NCI-H2171 treated with DMSO at 0.1 percent for 48 hours (cell line): ENCODE results near the gene SCUBE2.

Experiments
- DNase-seq: peaks from one replicate; lab custom pipeline; 2025; lab: John Stamatoyannopoulos, UW

The SCUBE2 gene

DNA sequence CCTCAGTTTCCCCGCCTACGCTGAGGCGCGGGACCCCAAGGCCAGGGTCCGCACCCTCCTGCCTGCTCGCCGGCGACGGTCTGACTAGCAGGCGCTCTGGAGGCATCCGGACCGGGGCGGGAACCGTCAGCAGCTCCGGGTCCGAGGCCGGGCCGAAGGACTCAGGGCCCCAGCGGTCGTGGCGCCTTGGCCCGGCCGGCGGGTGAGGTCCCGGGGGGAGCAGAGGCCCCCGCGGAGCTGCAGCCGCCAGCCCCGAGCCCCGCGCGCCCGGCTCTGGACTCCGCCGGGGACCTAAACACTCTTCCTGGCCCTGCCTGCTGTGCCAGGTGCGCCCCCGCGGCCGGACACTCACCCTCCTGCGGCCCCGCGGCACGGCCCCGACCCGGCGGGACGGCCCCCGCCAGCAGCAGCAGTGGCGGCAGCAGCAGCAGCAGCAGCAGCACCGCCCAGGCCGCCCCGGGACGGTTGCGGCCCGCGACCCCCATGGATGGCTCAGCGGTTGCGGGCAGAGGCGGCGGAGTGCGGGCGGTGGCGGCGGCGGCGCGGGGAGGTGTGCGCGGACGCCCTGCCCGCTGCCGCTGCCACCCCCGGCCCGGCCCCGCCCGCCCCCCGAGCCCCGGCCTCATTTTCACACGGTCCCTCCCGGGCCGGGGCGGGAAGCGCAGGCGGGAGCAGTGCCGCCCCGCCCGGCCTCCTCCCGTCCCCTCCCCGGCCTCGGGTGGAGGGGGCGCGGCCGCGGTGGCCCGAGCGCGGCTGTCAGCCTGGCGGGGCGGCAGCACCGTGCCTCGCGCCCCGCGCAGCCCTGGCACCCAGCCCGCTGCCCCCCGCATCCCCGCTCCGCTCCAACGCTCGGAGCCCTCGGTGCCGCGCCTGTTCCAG is at the start of gene SCUBE2:
Gene SCUBE2 (minus strand): TSS at position 556 of the 879 bp plus-strand sequence. CDS start 71 bp downstream, at position 485.
- no peak for DNase-seq

DNA sequence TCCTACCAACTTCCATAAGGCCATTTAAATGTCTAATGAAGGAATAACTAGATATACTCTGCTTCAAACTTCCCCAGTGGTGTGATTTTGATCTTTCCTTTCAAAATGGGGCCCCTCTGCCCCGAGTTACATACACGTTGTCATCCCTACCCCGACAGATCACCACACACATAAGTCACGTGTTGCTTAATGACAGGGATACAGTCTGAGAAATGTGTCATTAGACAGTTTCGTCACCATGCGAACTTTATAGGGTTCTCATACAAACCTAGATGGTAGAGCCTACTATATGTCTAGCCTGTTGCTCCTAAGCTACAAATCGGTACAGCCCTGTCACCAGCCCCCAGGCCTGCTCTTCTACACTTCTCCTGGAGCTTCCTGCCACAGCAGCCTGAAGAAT is 49.8 kb upstream of the SCUBE2 start:
- no peak for DNase-seq

DNA sequence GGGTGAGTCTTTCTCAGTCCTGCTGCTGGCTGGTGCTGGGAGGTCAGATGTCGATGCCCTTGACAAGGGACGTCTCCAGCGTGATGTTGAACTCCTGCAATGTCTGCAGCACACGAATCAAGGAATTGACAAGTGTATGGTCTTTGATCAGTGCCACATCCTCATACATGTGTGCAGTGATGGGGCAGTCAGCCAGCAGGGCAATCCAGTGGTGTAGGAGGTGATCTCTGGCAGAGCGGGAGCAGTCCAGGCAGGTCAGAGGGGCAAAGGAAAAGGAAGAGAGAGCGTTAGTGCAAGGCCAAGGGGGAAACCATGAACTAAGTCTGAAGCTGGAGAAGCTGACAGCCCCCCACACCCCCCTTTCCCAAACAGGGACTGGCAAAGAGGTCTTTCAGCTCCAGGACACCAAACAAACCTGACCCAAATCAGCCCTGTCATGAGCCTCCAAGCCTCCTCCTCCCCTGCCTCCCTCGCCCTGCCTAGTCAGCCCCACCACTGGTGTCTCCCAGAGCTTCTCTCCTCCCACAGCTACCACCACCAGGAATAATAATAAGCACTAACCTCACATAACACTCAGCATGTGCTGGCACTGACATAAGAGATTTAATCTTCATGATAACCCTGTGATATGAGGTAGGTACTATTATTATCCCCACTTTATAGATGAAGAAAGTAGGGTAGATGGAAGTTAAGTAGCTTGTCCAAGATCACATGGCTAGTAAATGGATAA is 48.4 kb upstream of the SCUBE2 start:
- no peak for DNase-seq

DNA sequence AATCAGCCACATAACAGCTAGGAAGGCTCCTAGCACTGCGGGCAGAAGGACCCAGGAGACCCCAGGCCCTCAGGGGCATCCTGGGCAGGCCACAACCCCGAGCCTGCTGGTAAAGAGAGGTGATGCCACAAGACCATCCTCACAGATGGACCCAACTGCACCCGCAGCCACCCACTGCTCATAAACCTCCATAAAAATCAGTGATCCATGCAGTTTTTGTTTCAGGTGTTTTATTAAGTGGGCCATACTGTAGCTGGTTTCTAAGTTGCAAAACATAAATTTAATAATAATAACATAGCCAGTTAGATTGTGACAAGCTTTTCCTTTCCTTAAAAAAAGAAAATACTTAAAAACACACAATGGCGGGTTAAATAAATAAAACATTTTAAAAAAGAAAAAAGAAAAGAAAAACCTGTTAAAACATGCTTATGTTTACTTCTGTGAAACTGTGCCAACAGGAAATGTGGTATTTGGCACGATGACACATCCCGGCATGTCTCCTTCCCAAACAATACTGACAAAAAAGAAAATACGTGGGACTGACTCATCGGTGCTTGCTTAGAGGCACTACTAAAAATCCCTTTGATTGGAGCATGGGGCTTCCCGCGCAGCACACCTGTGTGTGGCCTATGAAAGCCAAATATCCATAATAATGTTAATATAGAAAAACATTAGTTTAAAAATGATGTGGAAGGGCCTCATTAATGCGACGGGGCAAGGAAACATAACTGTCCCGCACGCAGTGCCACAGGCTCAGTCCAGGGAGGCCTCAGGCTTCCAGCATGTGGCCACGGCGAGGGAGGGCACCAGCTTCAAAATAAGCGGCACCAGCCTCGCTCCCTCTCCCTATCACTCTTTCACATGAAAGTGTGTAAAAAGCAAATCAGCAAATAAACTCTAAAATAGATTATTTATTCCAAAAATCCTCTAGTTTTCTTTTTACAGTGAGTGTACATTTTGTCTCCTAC is 47.5 kb upstream of the SCUBE2 start:
- DNase-seq: peak; percentile 80

DNA sequence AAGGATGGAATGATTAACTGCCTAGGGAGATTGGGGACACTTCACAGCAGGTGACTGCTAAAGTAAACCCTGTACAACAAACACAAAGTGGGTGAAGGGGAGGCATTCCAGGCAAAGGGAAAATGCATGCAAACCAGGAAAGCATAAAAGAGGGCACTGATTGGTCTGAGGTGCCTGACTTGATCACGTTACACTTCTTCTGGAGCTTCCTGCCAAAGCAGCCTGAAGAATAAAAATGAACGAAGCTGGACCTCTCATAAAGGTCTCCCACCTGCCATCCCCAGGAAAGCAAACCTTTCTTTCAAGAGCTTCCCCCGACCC is 46.7 kb upstream of the SCUBE2 start:
- no peak for DNase-seq

DNA sequence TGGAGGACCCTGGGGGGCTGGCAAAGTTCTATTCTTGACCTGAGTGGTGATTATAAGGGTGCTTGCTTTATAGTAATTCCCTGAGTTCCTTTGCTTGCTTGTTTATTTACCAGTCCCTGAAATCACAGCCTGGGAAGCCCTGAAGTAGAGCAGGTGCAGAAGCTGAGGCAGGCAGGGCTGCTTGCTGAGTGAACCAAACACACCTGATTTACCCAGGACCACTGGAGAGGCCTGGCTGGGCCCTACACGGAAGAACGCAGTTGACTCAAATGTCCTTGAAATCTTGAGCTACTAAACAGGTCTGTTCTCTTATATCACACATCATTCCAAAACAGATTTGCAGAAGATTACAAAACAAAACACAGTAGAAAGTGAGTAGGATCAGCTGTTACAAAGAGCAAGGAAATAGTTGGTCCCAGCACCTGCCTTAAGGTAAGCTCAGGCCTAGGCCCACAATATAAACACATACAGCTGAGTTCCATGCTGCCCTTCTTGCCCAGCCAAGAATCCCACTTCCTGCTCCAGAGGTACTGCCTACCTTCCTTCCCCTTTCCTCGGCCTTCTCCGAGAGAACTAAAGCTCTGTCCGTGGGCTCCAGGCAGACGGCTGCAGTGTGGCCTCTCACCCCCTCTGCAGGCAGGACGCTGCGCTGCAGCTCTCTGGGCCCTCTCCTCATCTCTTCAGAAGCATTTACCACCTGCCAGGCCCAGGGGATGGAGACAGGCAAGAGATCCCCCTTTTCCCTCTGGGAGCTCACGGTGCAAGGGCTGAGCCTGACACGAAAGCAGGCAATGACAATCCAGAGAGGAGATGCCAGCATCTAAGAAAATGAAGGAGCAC is 46.1 kb upstream of the SCUBE2 start:
- peak; percentile 88 for DNase-seq

DNA sequence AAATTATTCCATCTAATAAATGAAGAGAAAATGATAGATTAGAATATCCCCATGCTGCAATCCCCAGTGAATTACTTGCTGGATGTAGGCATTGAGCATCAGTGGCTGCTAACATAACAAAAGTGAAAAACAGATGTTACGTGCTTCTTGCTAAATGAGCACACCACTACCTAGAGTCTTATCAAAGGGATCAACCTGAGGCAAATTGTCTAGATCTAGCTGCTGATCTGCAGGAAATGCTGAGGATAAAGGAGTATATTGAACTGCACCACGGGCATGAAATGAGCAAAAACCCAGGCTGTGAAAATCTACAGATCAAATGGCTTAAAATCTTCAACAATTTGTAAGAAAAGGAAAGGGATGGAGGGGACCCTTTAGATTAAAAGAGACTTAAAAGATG is 45.3 kb upstream of the SCUBE2 start:
- DNase-seq: no peak

DNA sequence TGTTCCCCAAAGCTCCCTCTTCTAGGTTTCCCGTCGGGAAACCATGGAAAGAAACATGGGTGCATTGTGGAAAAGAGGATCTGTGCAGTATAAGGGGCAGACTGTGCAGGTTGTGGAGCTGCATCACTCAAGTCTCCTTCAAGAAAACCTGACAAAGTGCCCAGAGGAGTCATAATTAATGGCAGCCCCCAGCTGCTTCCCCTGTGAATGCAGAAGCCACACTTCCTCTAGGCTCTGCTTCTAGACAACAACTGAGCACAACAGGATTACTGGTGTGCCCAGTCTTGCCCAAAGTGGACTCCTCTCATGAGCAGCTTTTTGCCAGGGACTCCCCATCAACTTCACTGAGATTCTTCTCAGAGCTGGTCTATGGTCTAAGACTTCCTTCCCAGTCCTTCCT is 42.6 kb upstream of the SCUBE2 start:
- DNase-seq: no peak

DNA sequence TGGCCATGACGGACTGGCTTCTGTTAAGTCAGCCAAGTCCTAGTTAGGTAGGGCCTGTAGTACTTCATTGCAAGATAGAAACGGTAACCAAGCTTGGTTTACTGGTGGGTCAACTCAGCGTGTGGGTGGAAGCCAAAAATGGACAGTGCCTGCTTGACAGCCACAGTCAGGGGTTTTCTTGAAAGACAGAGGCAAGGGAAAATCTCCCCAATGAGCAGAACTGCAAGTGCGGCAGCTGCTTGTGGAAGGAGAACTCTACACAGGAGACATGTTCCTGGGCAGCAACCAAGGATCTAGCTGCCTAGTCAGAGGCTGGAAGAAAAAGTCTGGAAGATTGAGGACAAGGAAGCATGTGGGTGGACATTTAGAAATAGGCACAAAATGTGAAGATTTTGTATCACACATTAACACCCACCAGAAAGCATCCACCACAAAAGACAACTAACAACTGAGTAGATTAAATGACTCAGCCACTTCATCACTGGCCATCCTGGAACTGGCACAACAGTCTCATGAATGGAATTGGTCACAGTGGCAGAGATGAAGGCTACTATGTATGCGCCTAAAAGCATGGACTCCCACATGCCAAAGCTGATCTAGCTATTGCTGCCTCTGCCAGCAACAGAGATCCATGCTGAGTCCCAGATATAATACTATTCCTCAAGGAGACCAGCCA is 40.9 kb upstream of the SCUBE2 start:
- DNase-seq: no peak

DNA sequence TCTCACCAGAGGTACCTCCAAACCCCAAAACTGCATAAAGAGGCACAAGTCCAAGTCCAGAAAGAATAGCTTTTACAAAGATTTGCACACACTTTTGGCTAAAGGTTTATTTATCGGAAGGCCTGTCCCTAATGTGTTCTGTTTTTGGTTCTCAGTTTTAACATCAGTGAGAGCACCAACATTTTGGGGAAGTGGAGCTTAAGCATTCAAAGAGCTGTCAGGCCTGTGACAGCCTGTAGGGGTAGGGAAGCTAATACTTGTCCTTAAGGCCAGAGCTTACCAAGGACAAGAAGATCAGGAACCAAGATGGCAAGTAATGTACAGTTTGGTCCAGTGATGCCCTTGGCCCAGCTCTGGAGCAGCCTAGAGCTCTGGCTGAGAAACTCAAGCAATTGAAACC is 38.9 kb upstream of the SCUBE2 start:
- DNase-seq: no peak

DNA sequence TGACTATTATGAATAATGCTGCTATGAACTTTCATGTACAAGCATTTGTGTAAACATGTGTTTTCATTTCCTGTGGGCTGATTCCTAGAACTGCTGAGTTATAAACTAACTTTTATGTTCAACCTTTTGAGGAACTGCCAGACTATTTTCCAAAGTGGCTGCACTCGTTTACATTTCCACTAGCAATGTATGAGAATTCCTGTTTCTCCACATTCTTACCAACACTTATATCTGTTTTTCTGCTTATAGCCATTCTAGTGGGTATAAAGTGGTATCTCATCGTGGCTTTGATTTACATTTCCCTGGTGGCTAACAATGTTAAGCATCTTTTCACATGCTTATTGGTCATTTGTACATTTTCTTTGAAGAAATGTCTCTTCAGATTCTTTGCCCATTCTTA is 35.2 kb upstream of the SCUBE2 start:
- no peak for DNase-seq

DNA sequence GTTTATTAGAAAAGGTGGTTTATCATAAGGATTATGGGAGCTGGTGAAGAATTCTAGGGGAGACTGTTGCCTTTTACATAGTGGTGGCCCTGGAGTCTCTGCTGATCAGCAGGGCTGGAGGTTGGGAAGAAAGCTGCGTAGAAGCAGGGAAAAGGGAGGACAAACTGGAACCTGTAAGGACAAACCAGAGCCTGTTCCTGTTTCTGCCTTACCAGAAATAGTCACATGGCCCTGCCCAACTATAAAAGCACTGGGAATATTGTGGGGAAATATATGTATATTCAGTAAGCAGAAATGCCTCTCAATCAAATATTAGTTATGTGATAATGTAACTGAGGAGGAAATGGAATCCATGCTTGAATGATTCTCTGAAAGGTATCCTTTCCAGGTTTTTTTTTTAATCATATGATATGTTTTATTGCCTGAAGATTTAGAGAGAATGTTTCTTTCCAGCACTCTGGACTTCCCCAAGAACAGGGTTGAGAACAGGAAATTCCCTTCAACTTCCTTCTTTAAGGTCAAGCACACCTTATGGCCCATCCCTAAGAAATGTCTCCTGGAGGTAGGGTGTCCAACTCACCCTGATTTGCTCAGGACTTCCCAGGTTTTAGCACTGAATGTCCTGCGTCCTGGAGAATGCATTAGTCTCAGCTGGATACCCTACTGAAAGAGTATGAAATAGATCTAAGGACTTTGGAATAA is 33.9 kb upstream of the SCUBE2 start:
- DNase-seq: no peak

DNA sequence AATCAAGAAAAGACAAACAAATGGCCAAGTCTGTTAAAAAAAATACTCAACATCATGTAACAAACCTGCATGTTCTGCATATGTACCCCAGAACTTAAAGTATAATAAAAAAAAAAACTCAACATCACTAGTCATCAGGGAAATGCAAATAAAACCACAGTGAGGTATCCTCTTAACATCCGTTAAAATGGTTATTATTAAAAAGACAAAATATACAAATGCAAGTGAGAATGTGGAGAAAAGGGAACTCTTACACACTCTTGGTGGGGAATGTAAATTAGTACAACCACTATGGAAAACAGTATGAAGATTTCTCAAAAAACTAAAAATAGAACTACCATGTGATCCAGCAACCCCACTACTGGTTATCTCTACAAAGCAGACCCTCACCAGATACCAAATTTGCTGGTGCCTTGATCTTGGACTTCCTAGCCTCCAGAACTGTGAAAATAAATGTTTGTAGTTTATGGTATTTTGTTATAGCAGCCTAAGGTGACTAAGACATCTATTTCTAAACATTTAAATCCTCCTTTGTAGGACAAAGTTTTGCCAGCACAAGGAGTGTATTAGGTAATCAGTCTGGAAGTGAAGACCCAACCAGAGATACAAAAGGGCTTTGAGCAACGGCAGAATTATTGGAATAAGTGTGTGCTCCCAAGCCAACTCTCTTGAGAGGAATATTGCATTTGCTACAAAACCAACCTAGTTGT is 32.4 kb upstream of the SCUBE2 start:
- no peak for DNase-seq

DNA sequence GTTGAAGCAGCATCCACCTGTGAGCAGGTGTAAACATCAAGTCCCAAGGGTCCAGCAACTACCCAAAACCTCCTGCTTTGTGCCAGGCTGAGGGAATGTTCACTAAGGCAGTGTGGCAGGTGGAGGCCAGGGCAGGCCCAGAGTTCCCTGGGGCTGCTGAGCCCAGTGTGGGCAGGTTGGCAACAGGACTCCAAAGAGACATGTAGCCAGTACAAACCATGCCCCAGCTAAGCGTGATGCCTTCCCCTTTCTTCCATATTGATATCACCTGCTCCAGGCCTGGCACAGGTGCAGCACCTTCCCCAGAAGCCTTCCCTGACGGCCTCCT is 30.0 kb upstream of the SCUBE2 start:
- peak; percentile 4 for DNase-seq

DNA sequence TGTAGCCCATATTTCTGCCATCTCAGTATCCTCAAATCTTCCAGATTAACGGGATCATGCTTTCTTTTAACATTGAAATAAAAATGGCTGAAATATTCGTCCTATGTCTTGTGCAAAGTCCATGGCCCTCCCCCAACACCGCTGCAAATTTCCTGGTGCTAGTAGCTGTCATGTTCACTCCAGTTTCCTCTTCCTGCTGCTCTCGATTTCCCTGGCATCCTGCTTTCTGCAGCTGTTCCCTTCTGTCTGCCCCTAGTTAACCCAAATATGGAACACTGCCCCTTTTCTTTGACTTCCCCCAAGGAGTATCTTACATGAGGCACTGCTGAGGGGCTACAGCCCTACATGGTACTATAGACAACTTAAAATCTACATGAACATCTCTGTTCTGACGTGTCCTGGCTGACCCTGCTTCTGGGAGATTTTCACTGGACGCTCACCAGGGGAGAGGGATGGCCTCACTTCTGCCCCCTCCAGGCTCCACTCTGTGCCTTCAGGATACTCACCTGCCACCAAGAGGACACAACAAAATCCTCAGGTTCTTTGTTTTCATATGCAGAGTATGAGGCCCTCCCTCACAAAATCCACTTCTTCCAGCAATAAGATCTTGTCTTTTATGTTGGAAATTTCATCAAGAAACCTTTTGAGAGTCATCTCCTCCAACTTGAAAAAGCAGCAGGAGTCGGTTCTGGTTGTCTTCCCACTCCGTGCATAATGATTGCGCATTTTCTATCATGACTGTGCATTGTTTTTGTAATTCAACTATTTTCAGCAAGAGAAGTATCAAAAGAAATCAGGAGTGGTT is 29.5 kb upstream of the SCUBE2 start:
- DNase-seq: no peak

DNA sequence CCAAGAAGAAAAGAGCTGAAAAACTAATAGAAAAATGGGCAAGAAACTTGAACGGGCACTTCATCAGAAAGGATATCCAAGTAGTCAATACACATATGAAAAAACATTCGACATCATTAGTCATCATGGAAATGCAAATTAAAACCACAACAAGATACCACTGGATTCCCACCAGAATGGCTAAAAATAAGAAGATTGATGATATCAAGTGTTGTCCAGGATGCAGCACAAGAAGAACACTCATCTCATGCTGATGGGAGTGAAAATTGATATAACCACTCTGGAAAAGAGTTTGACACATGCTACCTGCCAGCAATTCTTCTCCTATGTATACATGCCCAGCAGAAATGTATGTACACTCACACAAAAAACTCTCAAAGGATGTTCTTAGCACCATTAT is 26.9 kb upstream of the SCUBE2 start:
- no peak for DNase-seq

DNA sequence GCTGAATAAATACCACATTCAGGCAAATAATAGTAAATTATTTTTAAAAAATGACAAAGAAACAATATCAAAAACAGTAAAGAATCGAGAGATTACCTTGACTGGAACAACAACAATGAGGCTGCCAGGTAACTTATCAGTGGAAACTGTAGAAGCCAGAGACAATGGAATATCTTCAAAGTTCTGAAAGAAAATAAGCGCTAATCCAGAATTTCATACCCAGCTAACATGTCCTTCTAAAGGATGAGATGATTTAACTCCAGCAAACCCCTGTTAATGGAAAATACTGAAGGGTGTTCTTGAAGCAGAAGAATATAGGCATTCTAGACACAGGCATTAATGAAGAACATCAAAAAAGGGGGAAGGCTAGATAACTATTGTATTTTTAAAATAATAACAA is 20.7 kb upstream of the SCUBE2 start:
- no peak for DNase-seq

DNA sequence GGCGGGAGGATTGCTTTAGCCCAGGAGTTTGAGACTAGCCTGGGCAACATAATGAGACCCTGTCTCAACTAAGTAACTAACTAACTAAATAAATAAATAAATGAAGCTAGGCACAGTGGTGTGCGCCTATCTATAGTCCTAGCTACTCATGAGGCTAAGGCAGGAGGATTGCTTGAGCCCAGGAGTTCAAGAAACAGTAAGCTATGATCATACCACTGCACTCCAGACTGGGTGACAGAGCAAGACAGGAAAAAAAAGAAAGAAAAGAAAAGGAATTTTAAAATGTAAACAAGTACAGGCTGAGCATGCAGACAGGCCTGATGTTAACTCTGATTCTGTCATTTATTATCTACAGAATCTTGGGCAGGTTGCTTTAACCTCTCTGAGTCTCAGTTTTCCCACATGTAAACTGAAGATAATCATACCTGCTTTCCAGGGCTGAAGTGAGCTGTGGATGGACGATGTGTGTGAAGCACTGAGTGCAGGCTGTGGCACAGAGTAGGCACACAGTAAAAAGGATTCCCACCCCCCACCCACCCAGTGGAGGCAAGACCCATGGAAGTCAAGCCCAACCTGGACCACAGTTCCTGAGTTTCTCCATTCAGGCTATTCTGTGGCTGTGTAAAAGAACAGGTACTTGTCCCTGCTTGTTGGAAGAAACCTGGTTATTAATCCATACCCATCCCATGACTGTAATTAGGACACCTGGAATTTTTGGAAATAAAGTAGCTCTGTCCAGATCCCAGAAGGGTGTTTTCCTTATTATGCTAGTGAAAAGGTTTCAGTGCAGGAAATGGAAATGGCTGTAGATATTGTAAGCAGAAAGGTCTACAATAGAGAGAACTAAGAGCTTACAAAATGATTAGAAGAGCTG is 18.7 kb upstream of the SCUBE2 start:
- no peak for DNase-seq
